Measurements from ENCODE around the gene FAM13C. TPM values are rescaled to one million over a fixed set of nuclear protein-coding genes. Genes with fewer than 3 reads are reported as not detected.

The FAM13C gene
- polyA plus RNA-seq, 2 of the 4 experiments (the other 2 are of a cell fraction) = not detected

- Histone ChIP-seq H3K27ac (no peak overlapping the region), H3K9me3 (no peaks in the 10 kb centered on the region), H3K4me3 (no peak overlapping the region), H3K4me2 (no peak overlapping the region), H3K4me1 (no peaks in the 10 kb centered on the region)
- no peak for ATAC-seq
- FAIRE-seq = no peak
- ChIA-PET POLR2A (no interaction called here), CTCF (interaction anchor here (0.7 to 1.0 kb wide), 2 partner anchors 9 to 145 kb away, joined by 3 to 4 read pairs; no protein-coding TSS in a partner anchor)
- DNase-seq (ENCODE audit: low read depth in 1 of 2, low spot score in 1 of 2) = no peak
- TF ChIP-seq HOXA7 (CRISPR knock-in tag; IDR thresholded peaks at IDR 0.05) = no peak
- 2% methylated on average over 3 of the region's 3 CpGs for WGBS (ENCODE audit: missing lambda C conversion rate)
Measured at GRCh38 chr10:59310324-59310914, 51.9 kb downstream of the FAM13C start.

- no peak for ATAC-seq
- no peak overlapping the region for H3K4me2 ChIP-seq
- POLR2A ChIA-PET = no interaction called here
- no peak for TF ChIP-seq RFX5 (IDR thresholded peaks at IDR 0.05)
- no peak for TF ChIP-seq CBX2 (IDR thresholded peaks at IDR 0.05; ENCODE audit: borderline replicate concordance, low read depth)
- TF ChIP-seq CBX8 (IDR thresholded peaks at IDR 0.05) = no peak
- no peak for TF ChIP-seq RNF2 (IDR thresholded peaks at IDR 0.05; ENCODE audit: borderline replicate concordance, low read depth)
- no peak for TF ChIP-seq FOSL2 (IDR thresholded peaks at IDR 0.05)
- no peak for TF ChIP-seq FOSL2 (CRISPR knock-in tag; IDR thresholded peaks at IDR 0.05)
- TF ChIP-seq BHLHE40 (IDR thresholded peaks at IDR 0.05; ENCODE audit: low read depth, low read length) = no peak
- TF ChIP-seq, protein P1, sequence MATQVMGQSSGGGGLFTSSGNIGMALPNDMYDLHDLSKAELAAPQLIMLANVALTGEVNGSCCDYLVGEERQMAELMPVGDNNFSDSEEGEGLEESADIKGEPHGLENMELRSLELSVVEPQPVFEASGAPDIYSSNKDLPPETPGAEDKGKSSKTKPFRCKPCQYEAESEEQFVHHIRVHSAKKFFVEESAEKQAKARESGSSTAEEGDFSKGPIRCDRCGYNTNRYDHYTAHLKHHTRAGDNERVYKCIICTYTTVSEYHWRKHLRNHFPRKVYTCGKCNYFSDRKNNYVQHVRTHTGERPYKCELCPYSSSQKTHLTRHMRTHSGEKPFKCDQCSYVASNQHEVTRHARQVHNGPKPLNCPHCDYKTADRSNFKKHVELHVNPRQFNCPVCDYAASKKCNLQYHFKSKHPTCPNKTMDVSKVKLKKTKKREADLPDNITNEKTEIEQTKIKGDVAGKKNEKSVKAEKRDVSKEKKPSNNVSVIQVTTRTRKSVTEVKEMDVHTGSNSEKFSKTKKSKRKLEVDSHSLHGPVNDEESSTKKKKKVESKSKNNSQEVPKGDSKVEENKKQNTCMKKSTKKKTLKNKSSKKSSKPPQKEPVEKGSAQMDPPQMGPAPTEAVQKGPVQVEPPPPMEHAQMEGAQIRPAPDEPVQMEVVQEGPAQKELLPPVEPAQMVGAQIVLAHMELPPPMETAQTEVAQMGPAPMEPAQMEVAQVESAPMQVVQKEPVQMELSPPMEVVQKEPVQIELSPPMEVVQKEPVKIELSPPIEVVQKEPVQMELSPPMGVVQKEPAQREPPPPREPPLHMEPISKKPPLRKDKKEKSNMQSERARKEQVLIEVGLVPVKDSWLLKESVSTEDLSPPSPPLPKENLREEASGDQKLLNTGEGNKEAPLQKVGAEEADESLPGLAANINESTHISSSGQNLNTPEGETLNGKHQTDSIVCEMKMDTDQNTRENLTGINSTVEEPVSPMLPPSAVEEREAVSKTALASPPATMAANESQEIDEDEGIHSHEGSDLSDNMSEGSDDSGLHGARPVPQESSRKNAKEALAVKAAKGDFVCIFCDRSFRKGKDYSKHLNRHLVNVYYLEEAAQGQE (IDR thresholded peaks at IDR 0.05) = no peak
- no peak for TF ChIP-seq CHD2 (IDR thresholded peaks at IDR 0.05; ENCODE audit: low read length, partially characterized antibody)
- TF ChIP-seq ESRRA (IDR thresholded peaks at IDR 0.05; ENCODE audit: borderline replicate concordance, low read length) = no peak
- no peak for TF ChIP-seq SMC3 (IDR thresholded peaks at IDR 0.05)
- TF ChIP-seq, protein P2, sequence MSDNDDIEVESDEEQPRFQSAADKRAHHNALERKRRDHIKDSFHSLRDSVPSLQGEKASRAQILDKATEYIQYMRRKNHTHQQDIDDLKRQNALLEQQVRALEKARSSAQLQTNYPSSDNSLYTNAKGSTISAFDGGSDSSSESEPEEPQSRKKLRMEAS (IDR thresholded peaks at IDR 0.05) = no peak
- TF ChIP-seq EHMT2 (IDR thresholded peaks at IDR 0.05; ENCODE audit: low read depth) = no peak
- TF ChIP-seq MAFK (IDR thresholded peaks at IDR 0.05; ENCODE audit: partially characterized antibody) = no peak
- no peak for TF ChIP-seq ZC3H11A (IDR thresholded peaks at IDR 0.05)
- TF ChIP-seq, protein P3, sequence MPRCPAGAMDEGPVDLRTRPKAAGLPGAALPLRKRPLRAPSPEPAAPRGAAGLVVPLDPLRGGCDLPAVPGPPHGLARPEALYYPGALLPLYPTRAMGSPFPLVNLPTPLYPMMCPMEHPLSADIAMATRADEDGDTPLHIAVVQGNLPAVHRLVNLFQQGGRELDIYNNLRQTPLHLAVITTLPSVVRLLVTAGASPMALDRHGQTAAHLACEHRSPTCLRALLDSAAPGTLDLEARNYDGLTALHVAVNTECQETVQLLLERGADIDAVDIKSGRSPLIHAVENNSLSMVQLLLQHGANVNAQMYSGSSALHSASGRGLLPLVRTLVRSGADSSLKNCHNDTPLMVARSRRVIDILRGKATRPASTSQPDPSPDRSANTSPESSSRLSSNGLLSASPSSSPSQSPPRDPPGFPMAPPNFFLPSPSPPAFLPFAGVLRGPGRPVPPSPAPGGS (IDR thresholded peaks at IDR 0.05) = no peak
- TF ChIP-seq MAZ (IDR thresholded peaks at IDR 0.05; ENCODE audit: borderline replicate concordance, low read depth, low read length) = no peak
- no peak for TF ChIP-seq FOXS1 (CRISPR knock-in tag; IDR thresholded peaks at IDR 0.05)
- no peak for TF ChIP-seq CHD4 (IDR thresholded peaks at IDR 0.05; ENCODE audit: borderline replicate concordance)
- no peak for TF ChIP-seq HOXB5 (CRISPR knock-in tag; IDR thresholded peaks at IDR 0.05)
- DNase-seq (ENCODE audit: low read depth in 1 of 2, low spot score in 1 of 2) = no peak
- 73% methylated on average over 1 of the region's 2 CpGs for WGBS (ENCODE audit: missing lambda C conversion rate)
- H3K27ac ChIP-seq = no peak overlapping the region
- H3K4me3 ChIP-seq = no peak overlapping the region
- H3K9me3 ChIP-seq = no peaks in the 10 kb centered on the region
- no peak for FAIRE-seq
- CTCF ChIA-PET = no interaction called here
- H3K4me1 ChIP-seq = no peaks in the 10 kb centered on the region
Measured at GRCh38 chr10:59304521-59305097, 57.7 kb downstream of the FAM13C start.
